Immature natural killer cell (primary cell): ENCODE results near the gene KRT28. TPM values are rescaled to one million over a fixed set of nuclear protein-coding genes. Genes with fewer than 3 reads are reported as not detected.

Experiments
- DNase-seq, 3 donors: peaks; one replicate each; pipeline ENCODE4 v3.0.0; 2022; ENCODE audit warnings: mixed read lengths in 1 of 3
- H3K27ac Mint-ChIP-seq, 6 donors: one replicate each; pipeline ENCODE4 v1.8.0; 2020; ENCODE audit warnings: mixed read lengths in 6 of 6, mild to moderate bottlenecking in 5 of 6, inconsistent platforms in 4 of 6, moderate library complexity in 3 of 6
- H3K27me3 Mint-ChIP-seq, 3 donors: one replicate each; pipeline ENCODE4 v1.8.0; 2020 to 2021; ENCODE audit warnings: low read depth in 3 of 3, mild to moderate bottlenecking in 3 of 3, mixed read lengths in 3 of 3, moderate library complexity in 3 of 3, inconsistent platforms in 1 of 3
- H3K36me3 Mint-ChIP-seq, 3 donors: one replicate each; pipeline ENCODE4 v1.8.0; 2020; ENCODE audit warnings: mixed read lengths in 3 of 3, inconsistent platforms in 2 of 3, mild to moderate bottlenecking in 2 of 3
- H3K4me1 Mint-ChIP-seq, 2 donors: one replicate each; pipeline ENCODE4 v1.8.0; 2020; ENCODE audit warnings: inconsistent platforms in 2 of 2, mild to moderate bottlenecking in 2 of 2, mixed read lengths in 2 of 2, moderate library complexity in 1 of 2
- H3K4me3 Mint-ChIP-seq, 5 donors: one replicate each; pipeline ENCODE4 v1.8.0; 2020; ENCODE audit warnings: mild to moderate bottlenecking in 5 of 5, mixed read lengths in 5 of 5, inconsistent platforms in 3 of 5, moderate library complexity in 3 of 5
- H3K9me3 Mint-ChIP-seq, 6 donors: one replicate each; pipeline ENCODE4 v1.8.0; 2020; ENCODE audit warnings: mild to moderate bottlenecking in 6 of 6, mixed read lengths in 6 of 6, inconsistent platforms in 4 of 6, moderate library complexity in 3 of 6
- polyA plus RNA-seq, 3 donors: library from polyadenylated mRNA; unstranded; fragments of 300-500 nt; fragmentation: Illumina TruSeq; gene quantifications; one replicate each; pipeline ENCODE4 v1.2.3, GENCODE V29; 2021

Gene KRT28
- polyA plus RNA-seq, 3 donors from 2014 or later: not detected

DNA sequence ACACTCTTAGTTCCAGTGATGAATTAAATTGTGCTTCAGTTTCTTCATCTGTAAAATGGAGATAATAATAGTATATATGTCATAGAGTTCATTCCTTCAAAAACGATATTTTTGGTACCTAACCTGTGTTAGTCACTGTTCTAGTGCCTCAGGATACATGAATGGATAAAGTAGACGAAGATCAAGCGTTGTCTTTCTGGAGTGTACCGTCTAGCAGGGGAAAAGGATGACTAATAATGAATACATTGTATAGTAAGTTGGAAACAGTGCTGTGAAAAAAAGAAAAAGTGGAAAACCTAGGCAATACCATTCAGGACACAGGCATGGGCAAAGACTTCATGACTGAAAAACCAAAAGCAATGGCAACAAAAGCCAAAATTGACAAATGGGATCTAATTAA, 14.0 kb upstream of the KRT28 start:
- no peak overlapping the region for H3K4me3 Mint-ChIP-seq
- H3K27ac Mint-ChIP-seq: no peak overlapping the region
- H3K9me3 Mint-ChIP-seq: peaks cover 0 to 27% (median 6%) of the 10 kb centered on the region in 6 donors
- peaks cover 13 to 18% of the 10 kb centered on the region in 2 donors for H3K4me1 Mint-ChIP-seq
- DNase-seq: no peak
- peaks cover 21 to 23% (median 22%) of the 10 kb centered on the region in 3 donors for H3K36me3 Mint-ChIP-seq
- H3K27me3 Mint-ChIP-seq: peaks cover 10 to 33% (median 26%) of the 10 kb centered on the region in 3 donors

DNA sequence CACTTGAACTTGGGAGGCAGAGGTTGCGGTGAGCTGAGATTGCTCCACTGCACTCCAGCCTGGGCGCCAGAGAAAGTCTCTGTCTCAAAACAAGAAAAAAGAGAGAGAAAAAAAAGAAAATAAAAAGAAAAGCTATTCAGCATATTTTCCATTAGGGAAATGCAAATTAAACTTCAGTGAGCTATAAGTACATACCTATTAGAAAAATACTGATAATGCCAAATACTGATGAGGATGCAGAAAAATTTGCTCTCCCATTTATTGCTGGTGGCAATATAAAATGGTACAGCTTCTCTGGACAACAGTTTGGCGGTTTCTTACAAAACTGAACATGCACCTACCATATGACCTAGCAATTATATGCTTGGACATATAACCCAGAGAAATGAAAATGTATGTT, 12.9 kb upstream of the KRT28 start:
- H3K9me3 Mint-ChIP-seq: peaks cover 0 to 27% (median 4%) of the 10 kb centered on the region in 6 donors

GRCh38 chr17:40810494-40810893, 10.7 kb upstream of the KRT28 start:
- DNase-seq: no peak
- H3K4me3 Mint-ChIP-seq: no peak overlapping the region
- no peak overlapping the region for H3K27ac Mint-ChIP-seq
- peaks cover 0 to 18% (median 2%) of the 10 kb centered on the region in 6 donors for H3K9me3 Mint-ChIP-seq
- no peaks in the 10 kb centered on the region for H3K4me1 Mint-ChIP-seq
- peaks cover 0 to 7% (median 0%) of the 10 kb centered on the region in 3 donors for H3K36me3 Mint-ChIP-seq
- peaks cover 15 to 42% (median 33%) of the 10 kb centered on the region in 3 donors for H3K27me3 Mint-ChIP-seq

More for the DNA sequence above, 12.9 kb upstream of the KRT28 start:
- peaks cover 5 to 9% of the 10 kb centered on the region in 2 donors for H3K4me1 Mint-ChIP-seq
- H3K27ac Mint-ChIP-seq: no peak overlapping the region
- DNase-seq: no peak
- peaks cover 10 to 31% (median 29%) of the 10 kb centered on the region in 3 donors for H3K27me3 Mint-ChIP-seq
- no peak overlapping the region for H3K4me3 Mint-ChIP-seq
- peaks cover 12 to 20% (median 13%) of the 10 kb centered on the region in 3 donors for H3K36me3 Mint-ChIP-seq

GRCh38 chr17:40809721-40810421, 10.1 kb upstream of the KRT28 start:
- Mint-ChIP-seq H3K4me1 (no peaks in the 10 kb centered on the region), H3K27me3 (peaks cover 15 to 47% (median 33%) of the 10 kb centered on the region in 3 donors), H3K36me3 (peaks cover 0 to 7% (median 0%) of the 10 kb centered on the region in 3 donors), H3K27ac (no peak overlapping the region), H3K9me3 (peaks cover 0 to 14% (median 1%) of the 10 kb centered on the region in 6 donors), H3K4me3 (no peak overlapping the region)
- no peak for DNase-seq

GRCh38 chr17:40806131-40806530, 6.4 kb upstream of the KRT28 start:
- no peak for DNase-seq
- peaks cover 0 to 2% of the 10 kb centered on the region in 2 donors for H3K4me1 Mint-ChIP-seq
- no peak overlapping the region for H3K27ac Mint-ChIP-seq
- H3K36me3 Mint-ChIP-seq: no peaks in the 10 kb centered on the region
- no peaks in the 10 kb centered on the region for H3K9me3 Mint-ChIP-seq
- peaks cover 12 to 29% (median 23%) of the 10 kb centered on the region in 3 donors for H3K27me3 Mint-ChIP-seq
- no peak overlapping the region for H3K4me3 Mint-ChIP-seq

DNA sequence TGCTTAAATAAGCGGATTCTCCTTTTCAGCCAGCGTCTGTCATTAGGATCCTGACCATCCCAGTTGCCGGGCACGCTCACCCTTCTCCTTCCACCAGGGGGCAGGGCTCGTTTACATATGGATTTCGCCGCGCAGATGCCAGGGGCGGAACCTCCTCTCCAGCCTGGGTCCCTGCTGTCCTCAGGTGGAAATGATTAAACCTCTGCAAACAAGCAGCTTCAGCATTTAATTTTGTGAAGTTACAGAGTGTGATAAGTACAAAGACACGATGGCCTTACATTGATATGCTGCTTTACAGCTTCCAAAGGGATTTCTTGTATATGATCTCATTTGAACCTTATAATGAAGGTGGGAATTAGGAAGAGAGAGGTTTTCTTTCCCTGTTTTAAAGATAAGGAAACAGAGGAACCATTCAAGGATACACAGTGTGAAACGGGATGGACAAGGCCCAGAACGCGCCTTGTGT, 3.9 kb upstream of the KRT28 start:
- Mint-ChIP-seq H3K9me3 (no peaks in the 10 kb centered on the region), H3K27ac (no peak overlapping the region), H3K27me3 (peaks cover 10 to 29% (median 20%) of the 10 kb centered on the region in 3 donors), H3K4me1 (peaks cover 0 to 2% of the 10 kb centered on the region in 2 donors), H3K36me3 (no peaks in the 10 kb centered on the region), H3K4me3 (no peak overlapping the region)
- DNase-seq: peak; percentile 48 to 53 (median 49)

GRCh38 chr17:40801157-40801556, 1.4 kb upstream of the KRT28 start:
- Mint-ChIP-seq H3K27ac (no peak overlapping the region), H3K4me1 (peaks cover 0 to 2% of the 10 kb centered on the region in 2 donors), H3K27me3 (peaks cover 8 to 15% (median 12%) of the 10 kb centered on the region in 3 donors)

DNA sequence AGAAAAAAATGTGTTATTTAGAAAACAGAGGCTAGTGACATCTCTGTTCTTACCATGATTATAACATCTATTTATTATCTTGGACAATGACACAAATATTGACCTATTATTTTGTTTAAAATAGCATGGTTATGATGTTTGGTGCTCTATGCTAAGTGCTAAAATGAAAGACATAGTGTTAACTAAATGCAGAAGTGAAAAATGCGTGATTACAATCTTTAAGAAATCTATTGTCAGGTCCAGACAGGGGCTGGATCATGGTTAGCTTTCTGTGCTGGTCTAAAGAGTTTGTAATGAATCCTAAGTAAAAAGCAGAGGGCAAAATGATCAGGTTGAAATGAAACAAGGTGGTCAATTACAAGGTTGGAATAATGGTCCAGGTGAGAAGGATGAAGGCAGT, 622 bp upstream of the KRT28 start:
- DNase-seq: no peak
- H3K27ac Mint-ChIP-seq: no peak overlapping the region
- no peak overlapping the region for H3K4me3 Mint-ChIP-seq
- peaks cover 0 to 2% of the 10 kb centered on the region in 2 donors for H3K4me1 Mint-ChIP-seq
- H3K27me3 Mint-ChIP-seq: peaks cover 6 to 15% (median 12%) of the 10 kb centered on the region in 3 donors
- no peaks in the 10 kb centered on the region for H3K9me3 Mint-ChIP-seq
- no peaks in the 10 kb centered on the region for H3K36me3 Mint-ChIP-seq

More at GRCh38 chr17:40801157-40801556, 1.4 kb upstream of the KRT28 start:
- no peak for DNase-seq
- Mint-ChIP-seq H3K36me3 (no peaks in the 10 kb centered on the region), H3K9me3 (no peaks in the 10 kb centered on the region), H3K4me3 (no peak overlapping the region)

DNA sequence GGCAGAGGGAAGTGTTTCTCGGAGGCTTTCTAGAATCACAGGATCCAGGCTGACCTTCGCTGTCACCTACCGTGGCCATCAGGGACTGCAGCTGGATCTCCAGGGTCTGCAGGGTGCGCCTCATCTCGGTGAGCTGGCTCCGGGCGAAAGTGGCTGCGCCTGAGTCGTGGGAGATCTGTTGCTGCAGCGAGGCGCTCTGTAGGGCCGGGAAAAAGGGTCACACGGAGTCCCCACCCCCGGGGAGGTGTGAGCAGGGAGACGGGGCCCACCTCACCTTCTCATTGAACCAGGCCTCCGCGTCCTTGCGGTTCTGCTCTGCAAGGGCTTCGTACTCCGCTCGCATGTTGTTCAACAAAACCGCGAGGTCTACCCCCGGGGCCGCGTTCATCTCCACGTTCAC, 2.9 kb downstream of the KRT28 start:
- H3K4me3 Mint-ChIP-seq: no peak overlapping the region
- no peaks in the 10 kb centered on the region for H3K4me1 Mint-ChIP-seq
- H3K27me3 Mint-ChIP-seq: peaks cover 11 to 18% (median 14%) of the 10 kb centered on the region in 3 donors
- H3K36me3 Mint-ChIP-seq: no peaks in the 10 kb centered on the region
- no peaks in the 10 kb centered on the region for H3K9me3 Mint-ChIP-seq
- H3K27ac Mint-ChIP-seq: no peak overlapping the region
- DNase-seq: no peak

GRCh38 chr17:40795019-40795667, 4.6 kb downstream of the KRT28 start:
- no peak overlapping the region for H3K4me3 Mint-ChIP-seq
- no peaks in the 10 kb centered on the region for H3K4me1 Mint-ChIP-seq
- H3K36me3 Mint-ChIP-seq: no peaks in the 10 kb centered on the region
- H3K9me3 Mint-ChIP-seq: no peaks in the 10 kb centered on the region
- no peak overlapping the region for H3K27ac Mint-ChIP-seq
- DNase-seq: no peak
- peaks cover 14 to 18% (median 16%) of the 10 kb centered on the region in 3 donors for H3K27me3 Mint-ChIP-seq

- DNase-seq: no peak
- H3K27me3 Mint-ChIP-seq: peaks cover 12 to 16% (median 16%) of the 10 kb centered on the region in 3 donors
- no peaks in the 10 kb centered on the region for H3K4me1 Mint-ChIP-seq
- H3K27ac Mint-ChIP-seq: no peak overlapping the region
- no peaks in the 10 kb centered on the region for H3K9me3 Mint-ChIP-seq
- H3K4me3 Mint-ChIP-seq: no peak overlapping the region
- no peaks in the 10 kb centered on the region for H3K36me3 Mint-ChIP-seq
Observed at GRCh38 chr17:40794466-40794865, 5.3 kb downstream of the KRT28 start.

- Mint-ChIP-seq H3K27me3 (peaks cover 10 to 16% (median 12%) of the 10 kb centered on the region in 3 donors), H3K4me1 (no peaks in the 10 kb centered on the region), H3K9me3 (no peaks in the 10 kb centered on the region), H3K36me3 (no peaks in the 10 kb centered on the region), H3K4me3 (no peak overlapping the region), H3K27ac (no peak overlapping the region)
- no peak for DNase-seq
Observed at GRCh38 chr17:40793832-40794231, 5.9 kb downstream of the KRT28 start.

DNA sequence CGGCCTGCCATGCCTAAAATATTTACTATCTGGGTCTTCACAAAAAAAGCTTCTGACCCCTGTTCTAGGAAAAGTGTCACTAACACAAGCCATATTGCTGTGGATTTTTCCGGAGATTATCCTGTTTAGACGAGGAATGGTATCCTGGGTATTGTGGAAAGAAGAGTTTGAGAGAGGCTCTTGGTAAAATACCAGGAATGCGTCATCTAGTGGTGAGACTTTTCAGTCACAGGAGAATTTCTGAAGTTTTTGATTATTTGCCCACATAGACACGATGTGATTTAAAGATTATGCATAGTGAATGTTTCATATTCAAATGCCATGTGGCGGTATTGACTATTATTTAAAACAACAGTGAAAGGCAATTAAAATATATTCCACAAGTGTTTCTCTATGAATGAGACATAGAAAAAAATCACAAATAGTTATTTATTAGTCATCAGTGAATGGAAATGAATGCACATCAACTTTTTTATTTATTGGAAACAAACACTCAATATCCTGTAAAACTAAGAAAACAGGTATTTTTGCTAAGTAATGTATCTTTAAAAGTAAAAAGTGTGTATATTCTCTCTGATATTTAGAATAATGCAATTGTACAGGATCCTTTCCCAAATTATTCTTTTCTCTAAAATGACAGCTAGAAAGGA, 7.8 kb downstream of the KRT28 start:
- H3K27me3 Mint-ChIP-seq: peaks cover 12 to 19% (median 15%) of the 10 kb centered on the region in 3 donors
- no peaks in the 10 kb centered on the region for H3K9me3 Mint-ChIP-seq
- H3K4me1 Mint-ChIP-seq: no peaks in the 10 kb centered on the region
- H3K36me3 Mint-ChIP-seq: no peaks in the 10 kb centered on the region
- no peak overlapping the region for H3K4me3 Mint-ChIP-seq
- no peak overlapping the region for H3K27ac Mint-ChIP-seq
- no peak for DNase-seq

DNA sequence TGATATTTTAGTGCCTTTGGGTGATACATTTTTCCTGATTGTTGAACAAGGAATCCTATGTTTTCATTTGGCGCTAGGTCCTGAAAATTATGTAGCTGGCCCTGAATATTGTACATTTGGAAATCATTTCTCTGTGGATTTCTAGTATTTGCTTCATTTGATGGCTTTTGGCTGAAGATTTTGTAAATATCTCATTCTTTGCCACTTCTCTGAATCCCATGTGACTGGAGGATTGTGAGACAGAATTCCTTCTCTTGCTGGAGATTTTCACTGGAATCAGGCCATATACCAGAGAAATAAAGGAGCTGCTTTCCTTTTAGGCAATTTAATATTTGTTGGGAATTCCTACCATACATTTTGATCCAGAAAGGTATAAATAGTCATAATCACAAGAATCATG, 8.6 kb downstream of the KRT28 start:
- no peak overlapping the region for H3K27ac Mint-ChIP-seq
- H3K27me3 Mint-ChIP-seq: peaks cover 10 to 15% (median 14%) of the 10 kb centered on the region in 3 donors
- H3K4me1 Mint-ChIP-seq: no peaks in the 10 kb centered on the region
- no peaks in the 10 kb centered on the region for H3K36me3 Mint-ChIP-seq
- H3K9me3 Mint-ChIP-seq: no peaks in the 10 kb centered on the region
- DNase-seq: no peak
- no peak overlapping the region for H3K4me3 Mint-ChIP-seq
